H1 (cell line): ENCODE measurements around the gene PIEZO1. TPM values are rescaled to one million over a fixed set of nuclear protein-coding genes. Genes with fewer than 3 reads are reported as not detected.
A peak's percentile ranks its signal among the peaks of the same experiment; 100 is the strongest.

Experiments used
- polyA plus RNA-seq, 7 experiments: library from polyadenylated mRNA; depleted of rRNA in 3 of 7; stranded (reverse) in 5 of 7; unstranded in 2 of 7; fragments of >200 nt in 5 of 7; fragments of 200-250 nt in 2 of 7; gene quantifications; 1 replicate in 5 of 7; 2 replicates in 1 of 7; 4 replicates in 1 of 7; pipeline versions ENCODE4 v1.2.1 to v1.2.3, GENCODE V29; 2011 to 2013; ENCODE audit warnings: missing spikeins in 2 of 7, mixed read lengths in 2 of 7
- total RNA-seq: library from RNA; stranded (reverse); fragmentation: NEBNext Ultra II Directional; extraction: Animal tissue kit (Norgen Biotek cat#: 25700); gene quantifications from 2 replicates; pipeline ENCODE4 v1.2.1, GENCODE V29; 2021
- TF ChIP-seq, protein P1 (sequence below): fragments of 300-600 bp; sonication (generic); IDR thresholded peaks from 2 replicates; pipeline ENCODE4 v1.7.1; 2012; ENCODE audit warnings: low read length, moderate library complexity, mild to moderate bottlenecking, inconsistent platforms; ENCODE audit not compliant: insufficient replicate concordance
- TF ChIP-seq, protein P2 (sequence below): IDR thresholded peaks from 2 replicates; pipeline ENCODE4 v1.6.1; 2012; ENCODE audit warnings: inconsistent platforms

The PIEZO1 gene
- total and polyA plus RNA-seq, 2 of the 8 experiments (the other 6 are each of a cell fraction or from before 2014, with no cell fraction given) = 42.3 to 67.5 TPM

DNA sequence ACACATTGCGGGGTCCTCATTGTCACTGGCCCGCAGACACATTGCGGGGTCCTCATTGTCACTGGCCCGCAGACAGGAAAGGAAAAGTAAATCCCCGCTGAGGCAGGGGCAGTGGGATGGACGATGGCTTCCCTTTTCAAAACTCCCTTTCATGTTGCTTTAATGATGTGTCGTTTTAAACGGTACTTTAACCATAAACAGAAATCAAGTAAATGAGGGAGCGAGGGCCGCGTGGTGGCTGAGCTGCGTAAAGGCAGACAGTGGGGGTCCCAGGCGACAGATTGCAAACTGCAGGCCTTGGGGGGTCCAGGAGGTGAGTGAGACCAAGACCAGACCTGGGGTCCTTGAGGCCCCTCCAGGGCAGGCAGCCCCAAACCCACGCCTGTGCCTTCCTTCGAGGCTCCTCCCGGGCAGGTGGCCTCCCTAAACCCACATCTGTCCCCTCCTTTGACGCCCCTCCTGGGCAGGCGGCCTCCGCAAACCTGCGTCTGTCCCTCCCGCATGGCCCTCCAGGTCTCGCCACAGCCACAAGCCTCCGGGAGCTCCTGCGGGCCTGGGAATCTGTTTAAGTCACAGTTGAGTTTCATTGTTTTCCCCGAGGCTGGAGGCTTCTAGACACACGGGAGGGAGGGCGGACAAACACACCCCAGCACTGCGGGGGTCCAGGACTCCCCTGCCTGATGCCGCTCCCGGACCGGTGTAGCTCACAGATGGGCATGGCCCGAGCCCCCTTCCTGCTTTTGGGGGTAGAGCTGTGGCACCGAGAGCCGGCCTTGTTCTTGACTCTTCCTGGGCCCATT, 7.3 kb downstream of the PIEZO1 start (continued):
- TF ChIP-seq, protein P1, sequence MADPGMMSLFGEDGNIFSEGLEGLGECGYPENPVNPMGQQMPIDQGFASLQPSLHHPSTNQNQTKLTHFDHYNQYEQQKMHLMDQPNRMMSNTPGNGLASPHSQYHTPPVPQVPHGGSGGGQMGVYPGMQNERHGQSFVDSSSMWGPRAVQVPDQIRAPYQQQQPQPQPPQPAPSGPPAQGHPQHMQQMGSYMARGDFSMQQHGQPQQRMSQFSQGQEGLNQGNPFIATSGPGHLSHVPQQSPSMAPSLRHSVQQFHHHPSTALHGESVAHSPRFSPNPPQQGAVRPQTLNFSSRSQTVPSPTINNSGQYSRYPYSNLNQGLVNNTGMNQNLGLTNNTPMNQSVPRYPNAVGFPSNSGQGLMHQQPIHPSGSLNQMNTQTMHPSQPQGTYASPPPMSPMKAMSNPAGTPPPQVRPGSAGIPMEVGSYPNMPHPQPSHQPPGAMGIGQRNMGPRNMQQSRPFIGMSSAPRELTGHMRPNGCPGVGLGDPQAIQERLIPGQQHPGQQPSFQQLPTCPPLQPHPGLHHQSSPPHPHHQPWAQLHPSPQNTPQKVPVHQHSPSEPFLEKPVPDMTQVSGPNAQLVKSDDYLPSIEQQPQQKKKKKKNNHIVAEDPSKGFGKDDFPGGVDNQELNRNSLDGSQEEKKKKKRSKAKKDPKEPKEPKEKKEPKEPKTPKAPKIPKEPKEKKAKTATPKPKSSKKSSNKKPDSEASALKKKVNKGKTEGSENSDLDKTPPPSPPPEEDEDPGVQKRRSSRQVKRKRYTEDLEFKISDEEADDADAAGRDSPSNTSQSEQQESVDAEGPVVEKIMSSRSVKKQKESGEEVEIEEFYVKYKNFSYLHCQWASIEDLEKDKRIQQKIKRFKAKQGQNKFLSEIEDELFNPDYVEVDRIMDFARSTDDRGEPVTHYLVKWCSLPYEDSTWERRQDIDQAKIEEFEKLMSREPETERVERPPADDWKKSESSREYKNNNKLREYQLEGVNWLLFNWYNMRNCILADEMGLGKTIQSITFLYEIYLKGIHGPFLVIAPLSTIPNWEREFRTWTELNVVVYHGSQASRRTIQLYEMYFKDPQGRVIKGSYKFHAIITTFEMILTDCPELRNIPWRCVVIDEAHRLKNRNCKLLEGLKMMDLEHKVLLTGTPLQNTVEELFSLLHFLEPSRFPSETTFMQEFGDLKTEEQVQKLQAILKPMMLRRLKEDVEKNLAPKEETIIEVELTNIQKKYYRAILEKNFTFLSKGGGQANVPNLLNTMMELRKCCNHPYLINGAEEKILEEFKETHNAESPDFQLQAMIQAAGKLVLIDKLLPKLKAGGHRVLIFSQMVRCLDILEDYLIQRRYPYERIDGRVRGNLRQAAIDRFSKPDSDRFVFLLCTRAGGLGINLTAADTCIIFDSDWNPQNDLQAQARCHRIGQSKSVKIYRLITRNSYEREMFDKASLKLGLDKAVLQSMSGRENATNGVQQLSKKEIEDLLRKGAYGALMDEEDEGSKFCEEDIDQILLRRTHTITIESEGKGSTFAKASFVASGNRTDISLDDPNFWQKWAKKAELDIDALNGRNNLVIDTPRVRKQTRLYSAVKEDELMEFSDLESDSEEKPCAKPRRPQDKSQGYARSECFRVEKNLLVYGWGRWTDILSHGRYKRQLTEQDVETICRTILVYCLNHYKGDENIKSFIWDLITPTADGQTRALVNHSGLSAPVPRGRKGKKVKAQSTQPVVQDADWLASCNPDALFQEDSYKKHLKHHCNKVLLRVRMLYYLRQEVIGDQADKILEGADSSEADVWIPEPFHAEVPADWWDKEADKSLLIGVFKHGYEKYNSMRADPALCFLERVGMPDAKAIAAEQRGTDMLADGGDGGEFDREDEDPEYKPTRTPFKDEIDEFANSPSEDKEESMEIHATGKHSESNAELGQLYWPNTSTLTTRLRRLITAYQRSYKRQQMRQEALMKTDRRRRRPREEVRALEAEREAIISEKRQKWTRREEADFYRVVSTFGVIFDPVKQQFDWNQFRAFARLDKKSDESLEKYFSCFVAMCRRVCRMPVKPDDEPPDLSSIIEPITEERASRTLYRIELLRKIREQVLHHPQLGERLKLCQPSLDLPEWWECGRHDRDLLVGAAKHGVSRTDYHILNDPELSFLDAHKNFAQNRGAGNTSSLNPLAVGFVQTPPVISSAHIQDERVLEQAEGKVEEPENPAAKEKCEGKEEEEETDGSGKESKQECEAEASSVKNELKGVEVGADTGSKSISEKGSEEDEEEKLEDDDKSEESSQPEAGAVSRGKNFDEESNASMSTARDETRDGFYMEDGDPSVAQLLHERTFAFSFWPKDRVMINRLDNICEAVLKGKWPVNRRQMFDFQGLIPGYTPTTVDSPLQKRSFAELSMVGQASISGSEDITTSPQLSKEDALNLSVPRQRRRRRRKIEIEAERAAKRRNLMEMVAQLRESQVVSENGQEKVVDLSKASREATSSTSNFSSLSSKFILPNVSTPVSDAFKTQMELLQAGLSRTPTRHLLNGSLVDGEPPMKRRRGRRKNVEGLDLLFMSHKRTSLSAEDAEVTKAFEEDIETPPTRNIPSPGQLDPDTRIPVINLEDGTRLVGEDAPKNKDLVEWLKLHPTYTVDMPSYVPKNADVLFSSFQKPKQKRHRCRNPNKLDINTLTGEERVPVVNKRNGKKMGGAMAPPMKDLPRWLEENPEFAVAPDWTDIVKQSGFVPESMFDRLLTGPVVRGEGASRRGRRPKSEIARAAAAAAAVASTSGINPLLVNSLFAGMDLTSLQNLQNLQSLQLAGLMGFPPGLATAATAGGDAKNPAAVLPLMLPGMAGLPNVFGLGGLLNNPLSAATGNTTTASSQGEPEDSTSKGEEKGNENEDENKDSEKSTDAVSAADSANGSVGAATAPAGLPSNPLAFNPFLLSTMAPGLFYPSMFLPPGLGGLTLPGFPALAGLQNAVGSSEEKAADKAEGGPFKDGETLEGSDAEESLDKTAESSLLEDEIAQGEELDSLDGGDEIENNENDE = no peak
- TF ChIP-seq, protein P2, sequence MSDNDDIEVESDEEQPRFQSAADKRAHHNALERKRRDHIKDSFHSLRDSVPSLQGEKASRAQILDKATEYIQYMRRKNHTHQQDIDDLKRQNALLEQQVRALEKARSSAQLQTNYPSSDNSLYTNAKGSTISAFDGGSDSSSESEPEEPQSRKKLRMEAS = peak; percentile 64
